Activated CD8-positive, alpha-beta T cell treated with anti-CD3 and anti-CD28 coated beads, Interleukin-2, amount 10 ng/mL, durations not matched to agents 7 days and 5 days (primary cell): Measurements from ENCODE around the gene PRCD. TPM values are rescaled to one million over a fixed set of nuclear protein-coding genes. Genes with fewer than 3 reads are reported as not detected.

Source experiments
- ATAC-seq: fragments of 150-1000 bp; cut with Tn5 transposase; one replicate; pipeline ENCODE4 v1.10.0; 2021; ENCODE audit warnings: moderate library complexity
- CTCF ChIA-PET: fragments of 350-600 bp; sonication (Branson Sonifier 250); formaldehyde crosslinking; loops from one replicate; lab custom pipeline; 2021; ENCODE audit warnings: antibody characterized with exemption; lab: Charles Lee
- POLR2A ChIA-PET: fragments of 350-600 bp; sonication (Branson Sonifier 250); formaldehyde crosslinking; loops from one replicate; lab custom pipeline; 2021; ENCODE audit warnings: antibody characterized with exemption; lab: Charles Lee
- DNase-seq: peaks from one replicate; pipeline ENCODE4 v3.0.0-alpha.2; 2020
- H3K27ac Mint-ChIP-seq: one replicate; pipeline ENCODE4 v1.8.0; 2021; ENCODE audit warnings: mild to moderate bottlenecking, mixed read lengths
- H3K27me3 Mint-ChIP-seq: one replicate; pipeline ENCODE4 v1.8.0; 2021; ENCODE audit warnings: low read depth, mixed read lengths
- H3K36me3 Mint-ChIP-seq: one replicate; pipeline ENCODE4 v1.8.0; 2021; ENCODE audit warnings: low read depth, mixed read lengths
- H3K4me1 Mint-ChIP-seq: one replicate; pipeline ENCODE4 v1.8.0; 2021; ENCODE audit warnings: low read depth, mixed read lengths
- H3K4me3 Mint-ChIP-seq: one replicate; pipeline ENCODE4 v1.8.0; 2021; ENCODE audit warnings: mild to moderate bottlenecking, mixed read lengths
- H3K9me3 Mint-ChIP-seq: one replicate; pipeline ENCODE4 v1.8.0; 2022; ENCODE audit warnings: mixed read lengths; ENCODE audit not compliant: insufficient read depth
- total RNA-seq, 2 experiments: library from RNA; stranded (reverse); gene quantifications; one replicate each; pipeline ENCODE4 v1.2.3, GENCODE V29; 2021

The PRCD gene
- total RNA-seq, 2 experiments from 2014 or later = not detected

GRCh38 chr17:76568811-76569221, 29.0 kb downstream of the PRCD start:
- DNase-seq (no peak), ATAC-seq (no peak)
- Mint-ChIP-seq H3K27ac (no peak overlapping the region), H3K4me1 (peaks cover 25% of the 10 kb centered on the region), H3K27me3 (no peaks in the 10 kb centered on the region), H3K36me3 (peaks cover 27% of the 10 kb centered on the region), H3K9me3 (no peaks in the 10 kb centered on the region), H3K4me3 (no peak overlapping the region)
- ChIA-PET CTCF (interaction anchor here (1.8 to 4.3 kb wide), 3 partner anchors 17 to 56 kb away, joined by 5 to 17 read pairs (median 7); no protein-coding TSS in a partner anchor), POLR2A (no interaction called here)

- H3K4me3 Mint-ChIP-seq = no peak overlapping the region
- no peak overlapping the region for H3K27ac Mint-ChIP-seq
- H3K36me3 Mint-ChIP-seq = peaks cover 26% of the 10 kb centered on the region
- H3K9me3 Mint-ChIP-seq = no peaks in the 10 kb centered on the region
- peaks cover 25% of the 10 kb centered on the region for H3K4me1 Mint-ChIP-seq
- no peaks in the 10 kb centered on the region for H3K27me3 Mint-ChIP-seq
- POLR2A ChIA-PET = no interaction called here
- CTCF ChIA-PET = interaction anchor here (4.3 kb wide), 1 partner anchor 54 kb away, joined by 17 read pairs; no protein-coding TSS in a partner anchor
- ATAC-seq (no peak), DNase-seq (no peak)
Observed at GRCh38 chr17:76569607-76570279, 29.9 kb downstream of the PRCD start.

- ATAC-seq (no peak), DNase-seq (no peak)
- H3K36me3 Mint-ChIP-seq = peaks cover 19% of the 10 kb centered on the region
- ChIA-PET CTCF (interaction anchor here (1.2 to 4.3 kb wide), 2 partner anchors 9 to 54 kb away, joined by 5 to 17 read pairs; no protein-coding TSS in a partner anchor), POLR2A (no interaction called here)
- no peaks in the 10 kb centered on the region for H3K9me3 Mint-ChIP-seq
- no peak overlapping the region for H3K27ac Mint-ChIP-seq
- peaks cover 21% of the 10 kb centered on the region for H3K4me1 Mint-ChIP-seq
- no peak overlapping the region for H3K4me3 Mint-ChIP-seq
- H3K27me3 Mint-ChIP-seq = no peaks in the 10 kb centered on the region
Observed at GRCh38 chr17:76570457-76570856, 30.6 kb downstream of the PRCD start.

- H3K9me3 Mint-ChIP-seq = no peaks in the 10 kb centered on the region
- peaks cover 14% of the 10 kb centered on the region for H3K36me3 Mint-ChIP-seq
- ChIA-PET CTCF (interaction anchor here (1.0 to 4.3 kb wide), 3 partner anchors 9 to 53 kb away, joined by 4 to 17 read pairs (median 5); no protein-coding TSS in a partner anchor), POLR2A (interaction anchor here (0.6 kb wide), 1 partner anchor 167 kb away, joined by 4 read pairs; the partner anchor contains the start of gene MFSD11)
- no peak for DNase-seq
- no peak overlapping the region for H3K27ac Mint-ChIP-seq
- peaks cover 17% of the 10 kb centered on the region for H3K4me1 Mint-ChIP-seq
- H3K27me3 Mint-ChIP-seq = no peaks in the 10 kb centered on the region
- no peak overlapping the region for H3K4me3 Mint-ChIP-seq
- ATAC-seq = no peak
Observed at GRCh38 chr17:76570877-76571471, 31.1 kb downstream of the PRCD start.

GRCh38 chr17:76572201-76572910, 32.5 kb downstream of the PRCD start:
- H3K4me1 Mint-ChIP-seq = peaks cover 9% of the 10 kb centered on the region
- H3K4me3 Mint-ChIP-seq = no peak overlapping the region
- ATAC-seq (no peak), DNase-seq (no peak)
- no peaks in the 10 kb centered on the region for H3K9me3 Mint-ChIP-seq
- peaks cover 3% of the 10 kb centered on the region for H3K36me3 Mint-ChIP-seq
- H3K27ac Mint-ChIP-seq = no peak overlapping the region
- ChIA-PET POLR2A (interaction anchor here (0.8 kb wide), 1 partner anchor 14 kb away, joined by 3 read pairs; no protein-coding TSS in a partner anchor), CTCF (interaction anchor here (1.0 to 4.3 kb wide), 2 partner anchors 49 to 52 kb away, joined by 4 to 17 read pairs; no protein-coding TSS in a partner anchor)
- no peaks in the 10 kb centered on the region for H3K27me3 Mint-ChIP-seq

- H3K36me3 Mint-ChIP-seq = no peaks in the 10 kb centered on the region
- POLR2A ChIA-PET = interaction anchor here (0.8 kb wide), 1 partner anchor 15 kb away, joined by 3 read pairs; no protein-coding TSS in a partner anchor
Observed at GRCh38 chr17:76573096-76573495, 33.3 kb downstream of the PRCD start.

GRCh38 chr17:76574166-76574565, 34.3 kb downstream of the PRCD start:
- ChIA-PET CTCF (interaction anchor here (0.8 kb wide), 1 partner anchor 50 kb away, joined by 4 read pairs; no protein-coding TSS in a partner anchor), POLR2A (no interaction called here)
- no peaks in the 10 kb centered on the region for H3K27me3 Mint-ChIP-seq
- no peaks in the 10 kb centered on the region for H3K9me3 Mint-ChIP-seq
- H3K27ac Mint-ChIP-seq = no peak overlapping the region
- H3K4me3 Mint-ChIP-seq = no peak overlapping the region
- DNase-seq (no peak), ATAC-seq (no peak)
- H3K4me1 Mint-ChIP-seq = peaks cover 2% of the 10 kb centered on the region
- no peaks in the 10 kb centered on the region for H3K36me3 Mint-ChIP-seq

More at GRCh38 chr17:76573096-76573495, 33.3 kb downstream of the PRCD start:
- DNase-seq (no peak), ATAC-seq (no peak)
- H3K4me3 Mint-ChIP-seq = no peak overlapping the region
- peaks cover 2% of the 10 kb centered on the region for H3K4me1 Mint-ChIP-seq
- H3K27ac Mint-ChIP-seq = no peak overlapping the region
- H3K27me3 Mint-ChIP-seq = no peaks in the 10 kb centered on the region
- H3K9me3 Mint-ChIP-seq = no peaks in the 10 kb centered on the region
- CTCF ChIA-PET = interaction anchor here (4.3 kb wide), 1 partner anchor 51 kb away, joined by 17 read pairs; no protein-coding TSS in a partner anchor

GRCh38 chr17:76575570-76575969, 35.7 kb downstream of the PRCD start:
- H3K36me3 Mint-ChIP-seq = no peaks in the 10 kb centered on the region
- POLR2A ChIA-PET = no interaction called here
- H3K4me3 Mint-ChIP-seq = no peak overlapping the region
- ATAC-seq = no peak
- CTCF ChIA-PET = interaction anchor here (0.6 to 0.8 kb wide), 2 partner anchors 18 to 52 kb away, joined by 3 read pairs; no protein-coding TSS in a partner anchor
- peaks cover 6% of the 10 kb centered on the region for H3K4me1 Mint-ChIP-seq
- no peaks in the 10 kb centered on the region for H3K9me3 Mint-ChIP-seq
- H3K27ac Mint-ChIP-seq = no peak overlapping the region
- DNase-seq = no peak
- H3K27me3 Mint-ChIP-seq = no peaks in the 10 kb centered on the region

GRCh38 chr17:76576189-76576588, 36.3 kb downstream of the PRCD start:
- DNase-seq (no peak), ATAC-seq (no peak)
- Mint-ChIP-seq H3K27ac (no peak overlapping the region), H3K27me3 (no peaks in the 10 kb centered on the region), H3K9me3 (no peaks in the 10 kb centered on the region), H3K4me1 (peaks cover 6% of the 10 kb centered on the region), H3K4me3 (no peak overlapping the region), H3K36me3 (no peaks in the 10 kb centered on the region)
- CTCF ChIA-PET = interaction anchor here (0.6 to 0.8 kb wide), 2 partner anchors 19 to 53 kb away, joined by 3 read pairs; no protein-coding TSS in a partner anchor
- POLR2A ChIA-PET = no interaction called here

GRCh38 chr17:76577876-76578275, 38.0 kb downstream of the PRCD start:
- Mint-ChIP-seq H3K4me3 (no peak overlapping the region), H3K27me3 (peaks cover 7% of the 10 kb centered on the region), H3K36me3 (no peaks in the 10 kb centered on the region), H3K4me1 (peaks cover 6% of the 10 kb centered on the region), H3K9me3 (no peaks in the 10 kb centered on the region), H3K27ac (no peak overlapping the region)
- ChIA-PET CTCF (interaction anchor here (1.0 to 1.5 kb wide), 3 partner anchors 46 to 118 kb away, joined by 3 to 11 read pairs (median 3); no protein-coding TSS in a partner anchor), POLR2A (no interaction called here)
- DNase-seq (no peak), ATAC-seq (no peak)

- CTCF ChIA-PET = interaction anchor here (1.0 to 1.5 kb wide), 3 partner anchors 45 to 119 kb away, joined by 3 to 11 read pairs (median 3); no protein-coding TSS in a partner anchor
- DNase-seq (no peak), ATAC-seq (no peak)
- no peaks in the 10 kb centered on the region for H3K9me3 Mint-ChIP-seq
- peaks cover 6% of the 10 kb centered on the region for H3K4me1 Mint-ChIP-seq
- no peak overlapping the region for H3K27ac Mint-ChIP-seq
- peaks cover 7% of the 10 kb centered on the region for H3K27me3 Mint-ChIP-seq
- H3K36me3 Mint-ChIP-seq = no peaks in the 10 kb centered on the region
- H3K4me3 Mint-ChIP-seq = no peak overlapping the region
- POLR2A ChIA-PET = no interaction called here
Observed at GRCh38 chr17:76578376-76578775, 38.5 kb downstream of the PRCD start.
